Activated T-helper 1 cell treated with anti-CD3 and anti-CD28 coated beads, Interleukin-12 subunit alpha, Interleukin-12 subunit beta, Interleukin-2, Interleukin-4 antibody, amounts not matched to agents 30 ng/mL and 10 ng/mL and 1 ng/mL, durations not matched to agents 14 hours and 24 hours and 36 hours (primary cell): ENCODE measurements around the gene NRIP3. TPM values are rescaled to one million over a fixed set of nuclear protein-coding genes. Genes with fewer than 3 reads are reported as not detected.
"Not testable (repeated sequence)": the region's sequence is repeated elsewhere in the genome, so short reads cannot be mapped to it uniquely, and the experiment has no call there.

Experiments
- DNase-seq: peaks from one replicate; pipeline ENCODE4 v3.0.0; 2021; ENCODE audit warnings: low spot score
- H3K27ac Mint-ChIP-seq: one replicate; pipeline ENCODE4 v1.8.0; 2021; ENCODE audit warnings: mild to moderate bottlenecking, mixed read lengths
- H3K27me3 Mint-ChIP-seq: one replicate; pipeline ENCODE4 v1.8.0; 2022; ENCODE audit warnings: mild to moderate bottlenecking, moderate library complexity, mixed read lengths; ENCODE audit not compliant: insufficient read depth
- H3K36me3 Mint-ChIP-seq: one replicate; pipeline ENCODE4 v1.8.0; 2021; ENCODE audit warnings: low read depth, mixed read lengths
- H3K4me1 Mint-ChIP-seq: one replicate; pipeline ENCODE4 v1.8.0; 2021; ENCODE audit warnings: low read depth, mixed read lengths
- H3K4me3 Mint-ChIP-seq: one replicate; pipeline ENCODE4 v1.8.0; 2021; ENCODE audit warnings: mild to moderate bottlenecking, moderate library complexity, mixed read lengths
- H3K9me3 Mint-ChIP-seq: one replicate; pipeline ENCODE4 v1.8.0; 2021; ENCODE audit warnings: mixed read lengths
- intact Hi-C: fragments of 100-400 bp; cut with micrococcal nuclease; formaldehyde crosslinking; loops from one replicate; pipeline ENCODE4 v1.15.1; 2024
- total RNA-seq: library from RNA; stranded (reverse); gene quantifications from 2 replicates; pipeline ENCODE4 v1.2.3, GENCODE V29; 2022

The NRIP3 gene
- total RNA-seq, 1 donor from 2014 or later = 4.8 TPM

- H3K36me3 Mint-ChIP-seq = no peaks in the 10 kb centered on the region
- no peaks in the 10 kb centered on the region for H3K4me1 Mint-ChIP-seq
- intact Hi-C loops = no loop called here
- peaks cover 2% of the 10 kb centered on the region for H3K27me3 Mint-ChIP-seq
- H3K9me3 Mint-ChIP-seq = no peaks in the 10 kb centered on the region
- DNase-seq = no peak
- H3K4me3 Mint-ChIP-seq = no peak overlapping the region
- no peak overlapping the region for H3K27ac Mint-ChIP-seq
These were observed 26.8 kb upstream of the NRIP3 start for GRCh38 chr11:9030601-9031000.

- Mint-ChIP-seq H3K27me3 (peaks cover 4% of the 10 kb centered on the region), H3K9me3 (no peaks in the 10 kb centered on the region), H3K36me3 (no peaks in the 10 kb centered on the region), H3K4me1 (no peaks in the 10 kb centered on the region), H3K4me3 (no peak overlapping the region), H3K27ac (no peak overlapping the region)
- no peak for DNase-seq
- intact Hi-C loops = no loop called here
These were observed 25.6 kb upstream of the NRIP3 start for GRCh38 chr11:9029422-9029821.

- Mint-ChIP-seq H3K27ac (no peak overlapping the region), H3K9me3 (no peaks in the 10 kb centered on the region), H3K4me3 (no peak overlapping the region), H3K36me3 (no peaks in the 10 kb centered on the region), H3K4me1 (no peaks in the 10 kb centered on the region), H3K27me3 (peaks cover 4% of the 10 kb centered on the region)
- no peak for DNase-seq
- intact Hi-C loops = no loop called here
These were observed 24.8 kb upstream of the NRIP3 start for GRCh38 chr11:9028581-9028980.

- Mint-ChIP-seq H3K4me3 (no peak overlapping the region), H3K27me3 (peaks cover 13% of the 10 kb centered on the region), H3K4me1 (peaks cover 7% of the 10 kb centered on the region), H3K27ac (no peak overlapping the region), H3K9me3 (no peaks in the 10 kb centered on the region), H3K36me3 (no peaks in the 10 kb centered on the region)
- intact Hi-C loops = no loop called here
- DNase-seq = no peak
These were observed 21.5 kb upstream of the NRIP3 start for GRCh38 chr11:9025101-9025850.

- Mint-ChIP-seq H3K4me1 (peaks cover 11% of the 10 kb centered on the region), H3K27me3 (peaks cover 13% of the 10 kb centered on the region), H3K9me3 (no peaks in the 10 kb centered on the region), H3K4me3 (no peak overlapping the region), H3K27ac (no peak overlapping the region), H3K36me3 (no peaks in the 10 kb centered on the region)
- intact Hi-C loops = no loop called here
- DNase-seq = no peak
These were observed 19.3 kb upstream of the NRIP3 start for GRCh38 chr11:9022961-9023680.

GRCh38 chr11:9020916-9021315, 17.1 kb upstream of the NRIP3 start:
- no peak overlapping the region for H3K4me3 Mint-ChIP-seq
- no peak for DNase-seq
- intact Hi-C loops = no loop called here
- H3K9me3 Mint-ChIP-seq = no peaks in the 10 kb centered on the region
- H3K36me3 Mint-ChIP-seq = no peaks in the 10 kb centered on the region
- H3K27me3 Mint-ChIP-seq = peaks cover 12% of the 10 kb centered on the region
- no peak overlapping the region for H3K27ac Mint-ChIP-seq
- H3K4me1 Mint-ChIP-seq = peaks cover 29% of the 10 kb centered on the region

GRCh38 chr11:9019861-9020260, 16.1 kb upstream of the NRIP3 start:
- Mint-ChIP-seq H3K9me3 (no peaks in the 10 kb centered on the region), H3K27me3 (peaks cover 10% of the 10 kb centered on the region), H3K36me3 (no peaks in the 10 kb centered on the region), H3K4me3 (no peak overlapping the region), H3K27ac (no peak overlapping the region), H3K4me1 (peaks cover 38% of the 10 kb centered on the region)
- DNase-seq = no peak
- intact Hi-C loops = no loop called here

GRCh38 chr11:9017773-9018172, 14.0 kb upstream of the NRIP3 start:
- no peak overlapping the region for H3K27ac Mint-ChIP-seq
- H3K36me3 Mint-ChIP-seq = peaks cover 1% of the 10 kb centered on the region
- H3K4me3 Mint-ChIP-seq = no peak overlapping the region
- peaks cover 35% of the 10 kb centered on the region for H3K4me1 Mint-ChIP-seq
- no peak for DNase-seq
- H3K27me3 Mint-ChIP-seq = peaks cover 11% of the 10 kb centered on the region
- intact Hi-C loops = loop anchor here (2.0 kb wide), 2 partner anchors 17 to 43 kb away; no protein-coding TSS in a partner anchor
- H3K9me3 Mint-ChIP-seq = no peaks in the 10 kb centered on the region

GRCh38 chr11:9016916-9017642, 13.3 kb upstream of the NRIP3 start:
- Mint-ChIP-seq H3K4me3 (no peak overlapping the region), H3K9me3 (no peaks in the 10 kb centered on the region), H3K4me1 (peaks cover 31% of the 10 kb centered on the region), H3K36me3 (peaks cover 1% of the 10 kb centered on the region), H3K27ac (no peak overlapping the region), H3K27me3 (peaks cover 6% of the 10 kb centered on the region)
- DNase-seq = no peak
- intact Hi-C loops = loop anchor here (1.0 to 2.0 kb wide), 3 partner anchors 16 to 489 kb away; no protein-coding TSS in a partner anchor

GRCh38 chr11:9015677-9016076, 11.9 kb upstream of the NRIP3 start:
- peaks cover 31% of the 10 kb centered on the region for H3K4me1 Mint-ChIP-seq
- no peak overlapping the region for H3K4me3 Mint-ChIP-seq
- H3K27ac Mint-ChIP-seq = no peak overlapping the region
- H3K27me3 Mint-ChIP-seq = peaks cover 15% of the 10 kb centered on the region
- no peaks in the 10 kb centered on the region for H3K9me3 Mint-ChIP-seq
- peak; percentile 44 for DNase-seq
- H3K36me3 Mint-ChIP-seq = peaks cover 1% of the 10 kb centered on the region
- intact Hi-C loops = loop anchor here (1.0 to 2.0 kb wide), 4 partner anchors 15 to 491 kb away; no protein-coding TSS in a partner anchor

GRCh38 chr11:9014826-9015225, 11.0 kb upstream of the NRIP3 start:
- Mint-ChIP-seq H3K27ac (no peak overlapping the region), H3K9me3 (no peaks in the 10 kb centered on the region), H3K27me3 (peaks cover 24% of the 10 kb centered on the region), H3K36me3 (peaks cover 1% of the 10 kb centered on the region), H3K4me1 (peaks cover 31% of the 10 kb centered on the region), H3K4me3 (no peak overlapping the region)
- intact Hi-C loops = loop anchor here (1.0 kb wide), 1 partner anchor 122 kb away; no protein-coding TSS in a partner anchor
- no peak for DNase-seq

- peaks cover 25% of the 10 kb centered on the region for H3K27me3 Mint-ChIP-seq
- no peak overlapping the region for H3K27ac Mint-ChIP-seq
- no peak for DNase-seq
- H3K4me3 Mint-ChIP-seq = no peak overlapping the region
- peaks cover 1% of the 10 kb centered on the region for H3K36me3 Mint-ChIP-seq
- intact Hi-C loops = no loop called here
- peaks cover 30% of the 10 kb centered on the region for H3K4me1 Mint-ChIP-seq
- no peaks in the 10 kb centered on the region for H3K9me3 Mint-ChIP-seq
These were observed 9.6 kb upstream of the NRIP3 start for GRCh38 chr11:9013373-9013772.

GRCh38 chr11:9009538-9009937, 5.7 kb upstream of the NRIP3 start:
- peaks cover 54% of the 10 kb centered on the region for H3K27me3 Mint-ChIP-seq
- H3K4me3 Mint-ChIP-seq, DNase-seq, H3K36me3 Mint-ChIP-seq, H3K4me1 Mint-ChIP-seq, H3K27ac Mint-ChIP-seq, H3K9me3 Mint-ChIP-seq: not testable (repeated sequence)
- intact Hi-C loops = loop anchor here (10.0 kb wide), 1 partner anchor 1285 kb away; the partner anchor contains the start of gene SBF2
